Epidermal melanocyte (primary cell): ENCODE results near the gene TEF.
"Not testable (repeated sequence)": the region's sequence is repeated elsewhere in the genome, so short reads cannot be mapped to it uniquely, and the experiment has no call there.

Source experiments
- DNase-seq: peaks from one replicate; pipeline ENCODE4 v3.0.0; 2011; ENCODE audit warnings: low spot score; ENCODE audit not compliant: insufficient read length

TEF gene

DNA sequence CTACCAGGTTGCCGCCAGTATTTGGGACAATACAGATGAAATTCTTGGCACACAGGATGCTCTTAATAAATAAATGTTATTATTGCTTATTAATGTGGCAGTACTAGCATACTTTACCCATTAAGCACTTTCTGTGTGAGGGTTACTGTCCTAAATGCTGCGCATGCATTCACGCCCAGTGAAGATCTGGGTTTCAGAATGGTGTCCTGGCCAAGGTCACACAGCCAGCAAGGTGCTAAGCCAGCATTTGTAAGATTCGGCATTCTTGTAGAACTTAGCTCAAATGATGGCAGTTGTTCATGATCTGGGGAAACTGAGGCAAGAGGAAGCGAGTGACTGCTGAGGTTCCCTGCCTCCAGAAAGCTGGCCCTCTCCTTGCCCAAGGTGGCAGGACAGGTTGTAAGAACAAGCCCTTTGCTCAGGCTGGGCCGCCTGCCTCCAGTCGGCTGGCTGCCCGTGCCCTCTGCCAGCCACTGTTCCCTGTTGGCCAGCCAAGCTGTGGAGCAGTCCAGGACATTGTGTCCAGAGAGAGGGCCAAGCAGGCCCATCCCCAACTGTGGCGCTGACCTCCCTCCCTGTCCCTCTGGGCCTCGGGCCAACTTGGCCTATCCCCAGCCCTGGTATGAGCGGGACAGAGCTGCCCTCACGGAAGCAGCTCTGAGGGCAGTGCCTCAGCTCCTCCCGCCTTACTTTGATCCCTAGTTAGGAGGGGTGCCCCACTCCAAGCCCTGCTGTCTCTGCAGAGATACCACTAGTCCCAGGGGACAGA, 36.1 kb downstream of the TEF start:
- DNase-seq: no peak

DNA sequence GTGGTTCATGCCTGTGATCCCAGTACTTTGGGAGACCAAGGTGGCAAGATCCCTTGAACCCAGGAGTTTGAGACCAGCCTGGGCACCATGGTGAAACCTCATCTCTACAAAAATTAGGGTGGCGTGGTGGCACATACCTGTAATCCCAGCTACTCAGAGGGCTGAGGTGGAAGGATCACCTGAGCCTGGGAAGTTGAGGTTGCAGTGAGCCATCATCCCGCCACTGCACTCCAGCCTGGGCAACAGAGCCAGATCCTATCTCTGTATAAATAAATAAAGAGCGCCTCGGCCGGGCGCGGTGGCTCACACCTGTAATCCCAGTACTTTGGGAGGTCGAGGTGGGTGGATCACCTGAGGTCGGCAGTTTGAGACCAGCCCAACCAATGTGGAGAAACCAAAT, 37.0 kb downstream of the TEF start:
- DNase-seq: no peak

DNA sequence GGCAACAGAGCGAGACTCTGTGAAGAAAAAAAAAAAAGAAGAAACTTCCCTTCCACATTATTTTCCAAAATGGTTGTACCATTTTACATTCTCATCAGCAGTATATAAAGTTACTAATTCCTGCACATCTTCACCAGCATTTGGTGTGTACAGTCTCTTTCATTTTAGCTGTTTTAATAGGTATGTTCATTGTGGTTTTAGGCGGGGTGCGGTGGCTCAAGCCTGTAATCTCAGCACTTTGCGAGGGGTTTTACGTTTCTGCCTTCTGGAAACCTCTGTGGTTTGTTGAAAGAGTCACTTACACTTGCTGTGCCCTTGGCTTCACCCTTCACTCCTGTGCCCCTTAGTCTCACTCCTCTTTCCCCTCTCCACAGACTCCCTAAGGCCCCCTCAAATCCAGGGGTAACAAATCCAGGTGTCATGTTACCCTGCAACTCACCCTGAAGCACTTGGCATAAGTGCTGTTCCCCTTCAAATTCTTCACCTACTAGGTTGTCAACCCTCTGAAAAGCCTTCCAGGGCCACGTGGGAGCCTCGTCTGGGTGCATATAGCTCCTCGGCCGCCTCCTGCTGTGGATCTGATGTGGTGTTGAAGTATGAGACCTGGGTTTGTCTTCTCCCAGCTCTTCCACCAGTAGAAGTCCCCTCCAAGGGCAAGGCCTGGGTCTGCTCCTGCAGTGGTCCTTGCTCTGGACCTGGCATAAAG, 44.1 kb downstream of the TEF start:
- no peak for DNase-seq

GRCh38 chr22:41429232-41429950, 47.6 kb downstream of the TEF start:
- no peak for DNase-seq

DNA sequence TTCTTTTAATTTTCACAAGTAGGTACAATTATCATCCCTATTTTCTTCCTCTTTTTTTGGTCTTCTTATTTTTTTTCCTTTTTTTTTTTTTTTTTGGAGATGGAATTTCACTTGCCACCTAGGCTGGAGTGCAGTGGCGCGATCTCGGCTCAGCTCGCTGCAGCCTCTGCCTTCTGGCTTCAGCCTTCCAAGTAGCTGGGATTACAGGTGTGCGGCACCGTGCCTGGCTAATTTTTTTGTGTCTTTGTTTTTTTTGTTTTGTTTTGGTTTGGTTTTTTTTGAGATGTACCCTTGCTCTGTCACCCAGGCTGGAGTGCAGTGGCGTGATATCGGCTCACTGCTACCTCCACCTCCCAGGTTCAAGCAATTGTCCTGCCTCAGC, 48.2 kb downstream of the TEF start:
- DNase-seq: no peak

DNA sequence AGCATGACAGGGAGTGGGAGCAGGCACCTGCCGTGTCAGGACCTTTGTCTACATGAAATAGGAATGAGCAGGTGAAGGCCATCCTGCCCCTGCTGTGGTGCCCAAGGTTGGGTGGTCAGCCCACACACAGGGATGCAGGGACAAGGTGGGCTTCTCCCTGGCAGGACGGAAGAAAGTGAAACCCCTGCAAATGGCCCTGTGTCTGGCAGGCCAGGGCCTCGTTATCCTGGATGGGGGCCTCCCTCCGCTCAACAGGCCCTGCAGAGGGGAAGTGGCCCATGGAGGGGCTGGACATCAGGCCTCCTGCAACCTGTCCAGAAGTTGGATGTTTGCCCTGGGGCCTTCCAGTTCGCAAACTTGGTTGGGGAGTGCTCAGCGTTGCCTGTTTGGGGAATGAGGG, 49.9 kb downstream of the TEF start:
- no peak for DNase-seq

GRCh38 chr22:41433480-41433879, 51.7 kb downstream of the TEF start:
- DNase-seq: not testable (repeated sequence)

- not testable (repeated sequence) for DNase-seq
Measured at GRCh38 chr22:41434361-41435003, 52.7 kb downstream of the TEF start.

GRCh38 chr22:41435560-41435959, 53.8 kb downstream of the TEF start:
- no peak for DNase-seq

GRCh38 chr22:41436322-41437113, 54.8 kb downstream of the TEF start:
- DNase-seq: no peak

DNA sequence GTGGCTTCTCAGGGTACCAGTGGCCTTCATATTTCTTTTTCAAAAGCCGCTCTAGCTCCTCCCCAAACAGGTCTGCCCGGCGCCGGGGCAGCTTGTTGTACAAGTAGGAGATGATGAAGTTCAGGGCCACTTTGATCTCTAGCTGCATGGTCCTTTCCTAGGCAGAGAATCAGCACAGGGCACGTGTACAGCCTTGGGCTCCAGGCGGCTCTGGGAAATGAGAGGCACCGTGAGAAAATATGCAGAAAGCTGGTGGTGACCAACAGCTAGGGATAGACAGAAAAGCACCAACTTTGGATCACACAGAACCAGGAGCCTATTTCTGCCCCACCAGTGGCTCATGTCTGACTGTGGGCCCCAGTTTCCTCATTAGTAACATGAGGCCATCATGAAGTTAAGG, 55.5 kb downstream of the TEF start:
- DNase-seq: no peak

DNA sequence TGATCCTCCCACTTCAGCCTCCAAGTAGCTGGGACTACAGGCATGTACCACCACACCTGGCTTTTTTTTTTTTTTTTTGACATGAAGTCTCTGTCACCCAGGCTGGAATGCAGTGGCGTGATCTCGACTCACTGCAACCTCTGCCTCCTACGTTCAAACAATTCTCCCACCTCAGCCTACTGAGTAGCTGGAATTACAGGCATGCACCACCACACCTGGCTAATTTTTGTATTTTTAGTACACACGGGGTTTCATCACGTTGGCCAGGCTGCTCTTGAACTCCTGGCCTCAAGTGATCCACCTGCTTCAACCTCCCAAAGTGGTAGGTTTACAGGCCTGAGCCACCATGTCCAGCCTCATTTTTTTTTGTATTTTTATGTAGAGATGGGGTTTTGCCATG, 58.8 kb downstream of the TEF start:
- not testable (repeated sequence) for DNase-seq

DNA sequence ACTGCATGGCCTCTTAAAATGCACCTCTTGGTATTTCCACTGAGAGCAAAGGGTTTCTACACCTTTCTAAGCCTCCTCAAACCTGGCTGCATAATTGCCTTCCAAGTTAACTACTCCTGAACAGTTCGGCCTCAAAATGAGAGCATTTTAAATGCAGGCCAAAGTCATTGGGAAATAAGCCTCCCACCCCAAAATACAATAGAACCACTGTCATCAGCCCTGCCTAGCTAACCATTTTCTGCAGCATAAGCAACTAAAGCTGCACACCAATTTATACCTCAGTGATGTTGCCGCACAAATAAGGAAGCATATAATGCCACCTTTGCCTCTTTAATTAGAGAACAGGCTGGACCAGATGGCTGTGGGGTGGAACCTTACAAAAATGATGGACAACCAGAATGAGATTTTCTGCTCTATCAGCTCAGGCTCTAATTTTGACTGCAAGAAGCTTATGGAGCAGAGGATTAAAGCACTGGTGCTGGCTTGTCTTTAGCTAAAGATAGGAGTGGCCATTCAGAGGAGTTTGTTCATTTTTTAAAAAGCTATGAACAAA, 60.6 kb downstream of the TEF start:
- no peak for DNase-seq

DNA sequence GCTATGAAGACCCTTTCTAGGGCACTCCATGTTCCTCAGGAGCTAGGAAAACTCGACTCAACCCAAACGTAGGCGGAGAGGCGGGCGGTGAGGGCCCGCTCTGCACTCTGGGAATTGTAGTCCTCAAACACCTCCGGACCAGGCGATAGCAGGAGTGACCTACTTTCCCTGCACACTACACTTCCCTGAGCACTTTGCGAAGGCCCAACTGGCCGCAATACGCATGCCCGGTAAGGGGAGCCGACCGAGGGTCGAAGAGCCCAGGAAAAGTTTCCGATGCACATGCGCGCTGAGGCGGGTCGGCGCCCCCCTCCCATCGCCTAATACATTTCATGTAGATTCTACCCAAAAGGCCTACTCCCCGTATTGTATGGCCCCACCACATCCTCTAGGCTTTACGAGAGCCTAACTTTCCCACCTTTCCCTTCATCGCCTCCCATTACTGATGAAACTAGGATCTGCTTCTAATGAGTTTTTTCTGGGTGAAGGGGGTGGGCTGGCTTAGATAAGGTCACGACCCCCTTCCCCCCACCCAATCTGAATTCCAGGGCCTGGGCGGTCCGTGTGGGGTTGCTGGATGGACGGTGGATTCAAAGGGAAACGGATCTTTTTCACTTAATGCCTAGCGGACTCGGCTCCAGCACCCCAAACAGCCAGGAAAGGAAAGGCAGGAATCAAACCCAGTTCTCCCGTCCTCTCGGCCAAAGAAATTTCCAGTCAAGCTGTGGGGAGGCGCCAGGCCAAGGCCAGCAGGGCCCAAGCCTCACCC, 62.8 kb downstream of the TEF start:
- DNase-seq: peak; percentile 85

GRCh38 chr22:41445129-41446056, 63.7 kb downstream of the TEF start:
- no peak for DNase-seq

GRCh38 chr22:41446057-41446501, 64.3 kb downstream of the TEF start:
- DNase-seq: no peak

- peak; percentile 50 for DNase-seq
Measured at GRCh38 chr22:41446639-41447434, 65.1 kb downstream of the TEF start, which contains the start of gene TOB2. TSS of gene TOB2 (minus strand) at chr22:41446801. CDS start at chr22:41437345, 9,456 bp downstream.
